Activated CD8-positive, alpha-beta memory T cell treated with anti-CD3 and anti-CD28 coated beads, Interleukin-2, amount 50 U/mL, for 4 hours (primary cell): ENCODE results near the gene CASQ2.
A peak's percentile ranks its signal among the peaks of the same experiment; 100 is the strongest.

Source experiments
- DNase-seq: peaks from one replicate; pipeline ENCODE4 v3.0.0-alpha.2; 2020

CASQ2 gene

GRCh38 chr1:115726570-115726969 is 41.9 kb downstream of the CASQ2 start:
- no peak for DNase-seq

- no peak for DNase-seq
Measured at GRCh38 chr1:115726161-115726560, 42.4 kb downstream of the CASQ2 start.

GRCh38 chr1:115725600-115725999 is 42.9 kb downstream of the CASQ2 start:
- DNase-seq = no peak

GRCh38 chr1:115723756-115724155 is 44.8 kb downstream of the CASQ2 start:
- DNase-seq = no peak

DNA sequence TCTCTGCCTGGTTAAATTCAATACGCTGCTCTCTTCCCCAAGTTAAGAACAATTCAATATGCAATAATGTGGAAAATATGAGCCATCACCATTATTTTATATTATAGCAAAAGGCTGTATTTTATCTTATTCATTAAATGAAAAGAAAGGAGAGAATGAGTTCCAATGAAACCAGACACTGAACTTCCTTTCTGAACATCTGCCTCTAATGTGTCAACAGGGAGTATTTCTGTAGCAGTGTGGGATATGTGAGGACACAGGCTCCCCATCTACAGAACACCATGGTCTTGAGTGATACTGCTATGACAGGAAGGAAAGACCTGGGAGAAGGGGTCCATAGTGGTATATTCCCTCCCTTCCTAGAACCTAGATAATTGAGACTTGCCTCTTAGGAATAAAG is 46.3 kb downstream of the CASQ2 start:
- no peak for DNase-seq

DNA sequence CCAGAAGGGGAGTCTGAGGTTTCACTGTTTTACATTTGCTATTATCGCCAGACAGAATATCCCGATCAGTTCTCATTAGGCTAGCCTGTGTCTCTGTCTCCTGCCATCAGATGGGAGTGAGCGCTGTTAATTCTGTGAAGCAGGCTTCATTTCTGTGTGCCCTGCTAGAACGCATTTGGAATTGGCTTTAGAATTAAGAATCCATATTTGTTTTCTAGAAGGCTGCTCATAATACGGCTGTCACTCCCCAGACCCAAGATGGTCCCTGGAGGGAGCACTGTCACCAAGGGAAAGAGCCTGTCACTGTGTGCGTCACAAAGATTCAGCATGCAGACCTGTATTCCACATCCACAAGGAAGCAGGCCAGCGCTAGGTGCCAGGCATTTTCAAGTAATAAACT is 49.2 kb downstream of the CASQ2 start:
- no peak for DNase-seq

- DNase-seq = no peak
Measured at GRCh38 chr1:115718011-115718754, 50.3 kb downstream of the CASQ2 start.

- peak; percentile 22 for DNase-seq
Measured at GRCh38 chr1:115717541-115717940, 51.0 kb downstream of the CASQ2 start.

DNA sequence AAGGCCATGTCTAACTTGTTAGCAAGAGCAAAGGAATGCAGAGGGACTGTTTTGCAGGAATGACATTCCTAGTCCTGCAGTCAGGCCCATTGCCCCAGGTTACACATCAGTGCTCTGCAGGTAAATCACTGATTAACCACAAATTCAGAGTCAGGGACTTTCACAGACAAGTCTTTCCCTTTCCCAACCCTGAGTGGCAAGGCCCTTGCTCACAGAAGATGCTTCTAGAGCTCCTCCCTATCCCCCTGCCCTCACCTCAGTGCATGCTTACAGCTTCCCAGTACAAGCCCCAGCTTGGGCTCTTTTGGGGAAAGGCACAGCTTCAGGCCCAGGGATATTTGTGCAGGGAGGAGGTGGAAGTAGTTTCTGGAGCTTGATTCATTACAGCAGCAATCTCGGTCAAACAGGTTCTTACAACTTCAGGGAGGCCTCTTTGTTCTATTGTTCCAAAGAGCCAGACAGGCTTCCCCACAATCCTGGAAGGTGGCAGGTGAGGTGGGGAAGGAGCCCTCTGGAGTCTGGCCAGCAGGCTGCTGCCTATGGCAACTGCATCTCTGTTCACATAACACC is 53.9 kb downstream of the CASQ2 start:
- DNase-seq = no peak

- no peak for DNase-seq
Measured at GRCh38 chr1:115713906-115714305, 54.6 kb downstream of the CASQ2 start.

DNA sequence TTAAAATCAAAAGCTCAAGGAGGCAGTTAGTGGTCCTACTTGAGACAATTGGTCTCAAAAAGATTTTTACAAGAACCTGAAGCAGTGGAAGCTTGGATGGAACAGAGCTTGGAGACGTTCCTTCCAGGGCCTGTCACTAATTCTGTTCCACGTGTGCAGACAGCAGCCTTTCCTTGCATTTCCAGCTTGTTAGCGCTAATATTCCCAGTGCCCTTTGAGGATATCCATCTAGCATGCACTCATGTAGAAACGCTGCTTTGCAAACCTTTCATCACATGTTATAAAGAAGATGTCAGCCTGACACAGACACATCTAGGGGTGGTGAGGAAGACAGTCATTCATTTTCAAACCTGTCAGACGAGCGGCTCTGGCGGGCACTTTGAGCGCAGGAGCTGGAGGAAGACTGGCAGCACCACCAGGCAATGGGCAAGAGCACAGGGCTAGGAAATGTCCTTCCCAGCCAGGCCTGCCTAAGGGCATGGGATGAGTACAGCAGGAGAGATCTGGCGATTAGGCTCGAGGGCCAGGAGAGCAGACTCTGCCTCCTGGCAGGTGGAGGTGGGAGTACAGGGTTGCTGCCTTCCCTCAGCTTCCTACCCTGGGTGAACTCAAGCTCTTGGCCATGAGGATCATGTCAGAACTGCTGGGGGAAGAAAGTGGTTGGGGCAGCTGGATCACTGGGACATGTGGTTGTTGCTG is 55.5 kb downstream of the CASQ2 start:
- DNase-seq = no peak

DNA sequence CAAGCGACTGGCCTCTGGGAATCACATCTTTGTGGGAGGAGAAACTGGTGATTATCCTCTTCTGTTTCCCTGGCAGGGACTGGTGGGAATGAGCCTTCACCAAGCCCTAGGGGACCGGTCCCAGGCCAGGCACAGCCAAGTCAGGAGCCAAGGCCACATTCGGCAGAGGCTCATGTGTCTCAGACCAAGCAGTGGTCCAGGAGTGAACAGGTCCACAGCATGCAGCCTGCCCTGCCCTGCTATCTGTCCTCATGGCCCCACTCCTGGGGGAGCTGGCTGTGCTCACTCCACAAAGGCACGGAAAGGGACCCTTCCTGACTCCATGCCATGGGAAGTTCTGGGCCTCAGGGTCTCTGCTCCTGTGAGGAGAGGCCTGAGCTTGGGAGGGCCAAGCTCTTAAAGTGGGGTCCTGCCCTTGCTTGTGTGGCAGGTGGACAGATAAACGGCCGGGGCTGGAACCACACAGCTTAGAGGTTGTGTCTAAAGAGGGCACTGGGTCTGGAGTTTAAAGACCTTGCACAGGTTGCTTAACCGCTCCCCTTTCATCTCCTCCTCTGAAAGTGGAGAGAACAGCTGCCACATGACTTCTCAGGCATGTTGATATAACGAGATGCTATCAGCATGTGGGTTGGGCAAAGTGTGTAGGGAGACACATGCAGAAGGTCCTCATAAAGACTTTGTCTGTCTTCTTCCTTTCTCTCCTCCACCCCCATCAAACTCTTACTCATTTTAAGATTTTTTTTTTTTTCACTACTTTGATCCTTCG is 57.5 kb downstream of the CASQ2 start:
- DNase-seq = no peak

- DNase-seq = no peak
Measured at GRCh38 chr1:115706587-115707425, 61.7 kb downstream of the CASQ2 start.

DNA sequence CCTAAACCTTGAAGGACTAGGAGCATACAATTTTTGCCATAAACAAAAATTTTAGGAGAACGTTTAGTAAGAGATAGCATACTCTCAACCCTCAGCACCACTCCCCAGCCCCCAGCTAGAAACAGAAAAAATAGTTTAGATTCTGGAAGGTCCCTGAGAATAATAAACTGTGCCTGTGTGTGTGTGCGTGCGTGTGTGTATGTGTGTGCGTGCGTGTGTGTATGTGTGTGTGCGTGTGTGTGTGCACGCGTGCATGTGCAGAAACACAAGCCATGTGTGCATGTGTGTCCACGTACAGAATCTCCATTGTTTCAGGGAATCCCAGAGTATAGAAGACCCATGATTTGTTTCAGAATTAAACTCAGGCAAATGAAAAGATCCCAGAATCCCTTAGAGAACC is 62.6 kb downstream of the CASQ2 start:
- DNase-seq = no peak

DNA sequence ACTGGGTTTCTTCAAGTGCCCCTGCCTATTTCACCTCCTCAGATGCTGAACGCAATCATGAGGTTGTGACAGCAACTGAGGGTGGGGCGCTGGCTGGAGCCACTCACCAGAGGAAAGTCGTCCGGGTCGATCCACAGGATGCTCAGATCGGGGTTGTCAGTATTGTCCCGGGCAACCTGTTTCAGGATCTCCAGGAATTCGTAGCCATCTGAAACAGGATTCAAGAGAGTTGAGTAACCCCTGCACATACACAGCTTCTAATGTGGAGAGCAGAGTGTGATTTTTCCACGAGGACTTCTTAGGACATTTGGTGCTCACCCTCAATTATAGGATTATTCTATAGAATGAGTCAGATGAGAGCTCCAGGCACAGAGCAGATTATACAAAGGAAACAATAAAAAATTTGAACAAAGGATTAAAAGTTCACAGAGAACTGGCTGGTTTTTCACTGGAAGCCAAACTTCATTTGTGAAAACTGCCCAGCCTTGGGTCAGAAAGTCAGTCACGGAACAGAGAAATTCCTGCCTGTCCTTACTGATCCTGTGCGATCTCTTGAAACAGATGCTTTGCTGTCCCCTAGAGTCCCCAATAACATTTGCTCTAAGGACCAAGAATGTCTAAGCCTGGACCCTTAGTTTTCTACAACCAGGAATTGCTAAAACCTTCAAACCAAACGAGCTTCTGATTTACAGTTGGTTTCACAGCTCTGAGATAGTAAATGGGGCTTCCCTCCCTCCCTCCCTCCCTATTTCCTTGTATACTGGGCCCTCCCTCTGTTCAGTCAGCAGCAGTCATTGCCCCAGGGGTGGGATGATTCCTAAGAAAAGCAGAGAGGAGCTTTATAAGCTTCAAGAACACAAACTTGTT is 63.2 kb downstream of the CASQ2 start:
- no peak for DNase-seq

GRCh38 chr1:115702959-115703358 is 65.6 kb downstream of the CASQ2 start:
- no peak for DNase-seq

DNA sequence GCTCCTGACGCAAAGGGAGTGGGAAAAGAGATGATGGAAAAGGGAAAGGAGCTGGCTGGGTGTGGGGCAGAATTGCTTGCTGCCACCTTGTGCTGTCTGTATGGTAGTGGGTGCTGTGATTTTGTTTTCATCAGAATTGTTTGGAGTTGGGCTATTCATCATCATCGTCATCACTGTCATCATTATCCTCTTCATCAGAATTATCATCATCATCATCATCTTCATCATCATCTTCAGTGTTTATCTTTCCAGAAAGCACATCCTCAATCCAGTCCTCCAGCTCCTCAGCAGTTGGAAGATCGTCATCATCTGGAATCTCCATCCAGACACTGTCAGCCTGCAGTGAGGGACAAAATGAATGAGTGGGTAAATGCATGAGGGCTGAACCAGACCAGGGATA is 67.4 kb downstream of the CASQ2 start:
- no peak for DNase-seq

GRCh38 chr1:115697619-115698018 is 70.9 kb downstream of the CASQ2 start:
- DNase-seq = no peak

DNA sequence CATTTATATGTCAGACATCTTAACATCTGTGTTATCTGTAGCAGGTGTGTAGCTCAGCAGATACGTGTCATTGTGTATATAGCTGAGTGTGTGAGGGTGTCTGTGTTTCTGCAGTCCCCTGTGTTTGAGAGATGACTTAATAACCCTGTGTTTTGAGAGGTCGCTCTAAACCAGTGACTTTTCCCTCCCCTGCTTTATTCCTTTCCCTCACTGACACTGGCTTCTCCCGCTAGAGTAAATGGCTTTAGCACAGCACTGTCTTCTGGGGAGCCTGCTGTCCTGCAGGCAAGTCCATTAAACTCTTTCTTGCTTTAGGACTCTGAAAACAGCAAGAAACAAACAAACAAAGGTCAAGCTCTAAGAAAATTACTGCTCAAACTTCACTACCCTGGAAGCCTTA is 73.7 kb downstream of the CASQ2 start:
- DNase-seq = no peak

- no peak for DNase-seq
Measured at GRCh38 chr1:115692224-115692623, 76.3 kb downstream of the CASQ2 start.

DNA sequence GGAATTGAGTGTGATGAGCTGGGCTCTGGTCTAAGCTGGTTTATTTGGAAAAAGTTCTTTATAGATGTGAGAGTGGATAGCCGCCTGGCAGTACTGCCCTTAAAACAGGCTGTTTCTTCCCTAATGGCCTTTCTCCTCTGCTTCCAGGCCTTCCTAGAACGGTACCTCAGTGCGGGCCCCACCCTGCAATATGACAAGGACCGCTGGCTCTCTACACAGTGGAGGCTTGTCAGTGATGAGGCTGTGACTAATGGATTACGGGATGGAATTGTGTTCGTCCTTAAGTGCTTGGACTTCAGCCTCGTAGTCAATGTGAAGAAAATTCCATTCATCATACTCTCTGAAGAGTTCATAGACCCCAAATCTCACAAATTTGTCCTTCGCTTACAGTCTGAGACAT is 77.5 kb downstream of the CASQ2 start:
- DNase-seq = no peak

- no peak for DNase-seq
Measured at GRCh38 chr1:115687744-115688143, 80.8 kb downstream of the CASQ2 start.
